ENCODE measurements around the gene SLU7. TPM values are rescaled to one million over a fixed set of nuclear protein-coding genes. Genes with fewer than 3 reads are reported as not detected.

Gene SLU7
- 50.5 TPM for total RNA-seq
- long read RNA-seq, transcript SLU7-201 (16 exons, 3,793 nt) = major isoform, 11 of 43 reads
- long read RNA-seq, partial matches to known transcripts = 26 of 43 reads
- long read RNA-seq, other reads (novel, unspliced or antisense) = 6 of 43 reads

GRCh38 chr5:160418561-160419457, at the start of gene SLU7:
Gene SLU7 (minus strand): TSS chr5:160419081. CDS start chr5:160415294, 3,787 bp downstream.
- intact Hi-C loops (cut with DNase I) = no loop called here
- DNase-seq (ENCODE audit: low spot score) = peak; percentile 96

GRCh38 chr5:160468363-160468975, 49.6 kb upstream of the SLU7 start:
- DNase-seq (ENCODE audit: low spot score) = no peak
- intact Hi-C loops (cut with DNase I) = no loop called here

GRCh38 chr5:160467555-160468362, 48.9 kb upstream of the SLU7 start:
- DNase-seq (ENCODE audit: low spot score) = peak; percentile 86
- intact Hi-C loops (cut with DNase I) = no loop called here

- no peak for DNase-seq (ENCODE audit: low spot score)
- intact Hi-C loops (cut with DNase I) = no loop called here
Observed at GRCh38 chr5:160466889-160467554, 48.1 kb upstream of the SLU7 start.

- no peak for DNase-seq (ENCODE audit: low spot score)
- intact Hi-C loops (cut with DNase I) = no loop called here
Observed at GRCh38 chr5:160466116-160466515, 47.2 kb upstream of the SLU7 start.

- intact Hi-C loops (cut with DNase I) = no loop called here
- no peak for DNase-seq (ENCODE audit: low spot score)
Observed at GRCh38 chr5:160464466-160464797, 45.6 kb upstream of the SLU7 start.

GRCh38 chr5:160463740-160464465, 45.0 kb upstream of the SLU7 start:
- intact Hi-C loops (cut with DNase I) = no loop called here
- DNase-seq (ENCODE audit: low spot score) = no peak

GRCh38 chr5:160463227-160463626, 44.3 kb upstream of the SLU7 start:
- intact Hi-C loops (cut with DNase I) = no loop called here
- DNase-seq (ENCODE audit: low spot score) = no peak

GRCh38 chr5:160462167-160462566, 43.3 kb upstream of the SLU7 start:
- intact Hi-C loops (cut with DNase I) = no loop called here
- DNase-seq (ENCODE audit: low spot score) = no peak

GRCh38 chr5:160461378-160461777, 42.5 kb upstream of the SLU7 start:
- intact Hi-C loops (cut with DNase I) = no loop called here
- DNase-seq (ENCODE audit: low spot score) = no peak

GRCh38 chr5:160460377-160461049, 41.6 kb upstream of the SLU7 start:
- intact Hi-C loops (cut with DNase I) = no loop called here
- no peak for DNase-seq (ENCODE audit: low spot score)

- intact Hi-C loops (cut with DNase I) = no loop called here
- DNase-seq (ENCODE audit: low spot score) = no peak
Observed at GRCh38 chr5:160458806-160459800, 40.2 kb upstream of the SLU7 start.

- DNase-seq (ENCODE audit: low spot score) = no peak
- intact Hi-C loops (cut with DNase I) = no loop called here
Observed at GRCh38 chr5:160457252-160457651, 38.4 kb upstream of the SLU7 start.

- intact Hi-C loops (cut with DNase I) = no loop called here
- no peak for DNase-seq (ENCODE audit: low spot score)
Observed at GRCh38 chr5:160456480-160457177, 37.7 kb upstream of the SLU7 start.

GRCh38 chr5:160455600-160455999, 36.7 kb upstream of the SLU7 start:
- no peak for DNase-seq (ENCODE audit: low spot score)
- intact Hi-C loops (cut with DNase I) = no loop called here

- intact Hi-C loops (cut with DNase I) = no loop called here
- no peak for DNase-seq (ENCODE audit: low spot score)
Observed at GRCh38 chr5:160453751-160454150, 34.9 kb upstream of the SLU7 start.

GRCh38 chr5:160452795-160453194, 33.9 kb upstream of the SLU7 start:
- intact Hi-C loops (cut with DNase I) = no loop called here
- DNase-seq (ENCODE audit: low spot score) = no peak
